Lung (tissue), 12 donors: Measurements from ENCODE around the gene RHBG. TPM values are rescaled to one million over a fixed set of nuclear protein-coding genes. Genes with fewer than 3 reads are reported as not detected.
"Not testable (repeated sequence)": the region's sequence is repeated elsewhere in the genome, so short reads cannot be mapped to it uniquely, and the experiment has no call there.

Experiments used
- ATAC-seq: fragments of 200-7000 bp; cut with Tn5 transposase; one replicate; pipeline ENCODE4 v1.9.1; 2020; ENCODE audit warnings: moderate number of reproducible peaks; ENCODE audit not compliant: insufficient read depth, low FRiP score
- DNase-seq, 3 donors: peaks; one replicate each; pipeline ENCODE4 v3.0.0-alpha.2; 2013 to 2017
- H3K27ac ChIP-seq, 2 donors: one replicate each; pipeline ENCODE4 v1.5.1; 2013; ENCODE audit warnings: mild to moderate bottlenecking in 2 of 2, moderate library complexity in 2 of 2, control low read depth in 1 of 2, inconsistent platforms in 1 of 2, low read depth in 1 of 2, low read length in 1 of 2
- H3K27me3 ChIP-seq, 3 donors: one replicate each; pipeline ENCODE4 v1.5.1; 2013; ENCODE audit warnings: low read length in 2 of 3; ENCODE audit not compliant: control insufficient read depth in 3 of 3, insufficient read depth in 3 of 3
- H3K36me3 ChIP-seq, 4 donors: one replicate each; pipeline ENCODE4 v1.5.1; 2013; ENCODE audit warnings: low read length in 4 of 4, mild to moderate bottlenecking in 1 of 4, moderate library complexity in 1 of 4; ENCODE audit not compliant: control insufficient read depth in 4 of 4, insufficient read depth in 4 of 4
- H3K4me1 ChIP-seq, 5 donors: one replicate each; pipeline ENCODE4 v1.5.1; 2013; ENCODE audit warnings: low read length in 5 of 5, mild to moderate bottlenecking in 2 of 5, moderate library complexity in 1 of 5; ENCODE audit not compliant: control insufficient read depth in 5 of 5, insufficient read depth in 5 of 5
- H3K4me3 ChIP-seq: one replicate; pipeline ENCODE4 v1.5.1; 2013; ENCODE audit warnings: mild to moderate bottlenecking, control low read depth, moderate library complexity
- H3K9ac ChIP-seq, 2 donors: one replicate each; pipeline ENCODE4 v1.5.1; 2013; ENCODE audit warnings: low read length in 2 of 2, control low read depth in 1 of 2; ENCODE audit not compliant: insufficient read depth in 1 of 2
- H3K9me3 ChIP-seq, 4 donors: one replicate each; pipeline ENCODE4 v1.5.1; 2013; ENCODE audit warnings: low read length in 3 of 4, mild to moderate bottlenecking in 1 of 4, moderate library complexity in 1 of 4; ENCODE audit not compliant: control insufficient read depth in 4 of 4, insufficient read depth in 3 of 4
- WGBS, 2 donors: extraction: QIAGEN DNeasy Blood & Tissue Kit; methylation state at CpG; one replicate each; pipeline ENCODE4 v1.1.7; 2013; 5-methylcytosine and 5-hydroxymethylcytosine counted together
- polyA plus RNA-seq, 2 donors: library from polyadenylated mRNA; stranded (reverse); fragments of 200-250 nt; gene quantifications; one replicate each; pipeline ENCODE4 v1.2.1, GENCODE V29; 2013
- total RNA-seq, 2 donors: library from RNA; depleted of rRNA in 1 of 2; stranded (reverse); fragments of >200 nt in 1 of 2; gene quantifications; one replicate each; pipeline ENCODE4 v1.2.1, GENCODE V29; 2014 to 2021
- TF ChIP-seq, protein P1 (sequence below): IDR thresholded peaks from 2 replicates; pipeline ENCODE4 v1.5.1; 2012; ENCODE audit warnings: mild to moderate bottlenecking; ENCODE audit errors: control extremely low read depth, extremely low read depth
- donor health status: control.
- donor health status: control.
- donor health status: Bipolar disorder and iron deficiency.
- donor health status: healthy.
- donor health status: DM: yes; HTN: yes; CAD: no.

Gene RHBG
- total and polyA plus RNA-seq, 4 donors, result 0.18 to 0.74 TPM; not detected in 2

DNA sequence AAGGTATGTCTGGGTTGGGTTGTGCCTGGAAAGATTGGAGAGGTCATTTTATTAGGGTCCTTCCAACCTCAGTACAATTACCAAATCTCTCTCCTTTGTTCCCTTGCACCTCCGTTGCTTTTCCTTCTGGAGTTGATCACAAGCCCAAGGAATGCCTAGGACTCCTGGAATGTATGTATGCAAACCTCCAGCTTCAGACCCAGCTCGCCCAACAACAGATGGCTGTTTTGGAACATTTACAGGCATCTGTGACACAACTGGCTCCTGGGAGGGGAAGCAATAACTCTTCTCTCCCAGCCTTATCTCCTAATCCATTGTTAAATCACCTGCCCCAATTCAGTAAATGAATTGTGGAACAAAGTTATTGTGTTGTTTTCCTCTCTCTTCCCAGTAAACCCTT is 22.4 kb upstream of the RHBG start:
- H3K4me3 ChIP-seq, result no peak overlapping the region
- H3K4me1 ChIP-seq, result no peaks in the 10 kb centered on the region
- TF ChIP-seq, protein P1, sequence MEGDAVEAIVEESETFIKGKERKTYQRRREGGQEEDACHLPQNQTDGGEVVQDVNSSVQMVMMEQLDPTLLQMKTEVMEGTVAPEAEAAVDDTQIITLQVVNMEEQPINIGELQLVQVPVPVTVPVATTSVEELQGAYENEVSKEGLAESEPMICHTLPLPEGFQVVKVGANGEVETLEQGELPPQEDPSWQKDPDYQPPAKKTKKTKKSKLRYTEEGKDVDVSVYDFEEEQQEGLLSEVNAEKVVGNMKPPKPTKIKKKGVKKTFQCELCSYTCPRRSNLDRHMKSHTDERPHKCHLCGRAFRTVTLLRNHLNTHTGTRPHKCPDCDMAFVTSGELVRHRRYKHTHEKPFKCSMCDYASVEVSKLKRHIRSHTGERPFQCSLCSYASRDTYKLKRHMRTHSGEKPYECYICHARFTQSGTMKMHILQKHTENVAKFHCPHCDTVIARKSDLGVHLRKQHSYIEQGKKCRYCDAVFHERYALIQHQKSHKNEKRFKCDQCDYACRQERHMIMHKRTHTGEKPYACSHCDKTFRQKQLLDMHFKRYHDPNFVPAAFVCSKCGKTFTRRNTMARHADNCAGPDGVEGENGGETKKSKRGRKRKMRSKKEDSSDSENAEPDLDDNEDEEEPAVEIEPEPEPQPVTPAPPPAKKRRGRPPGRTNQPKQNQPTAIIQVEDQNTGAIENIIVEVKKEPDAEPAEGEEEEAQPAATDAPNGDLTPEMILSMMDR, result no peak
- H3K27me3 ChIP-seq, result peaks cover 0 to 5% (median 3%) of the 10 kb centered on the region in 3 donors
- WGBS, 2 donors, result 58 to 89% methylated on average over 2 of the region's 2 CpGs
- H3K27ac ChIP-seq, result no peak overlapping the region
- H3K9ac ChIP-seq, result no peak overlapping the region
- H3K9me3 ChIP-seq, result no peaks in the 10 kb centered on the region
- DNase-seq (no peak), ATAC-seq (no peak)
- no peaks in the 10 kb centered on the region for H3K36me3 ChIP-seq

DNA sequence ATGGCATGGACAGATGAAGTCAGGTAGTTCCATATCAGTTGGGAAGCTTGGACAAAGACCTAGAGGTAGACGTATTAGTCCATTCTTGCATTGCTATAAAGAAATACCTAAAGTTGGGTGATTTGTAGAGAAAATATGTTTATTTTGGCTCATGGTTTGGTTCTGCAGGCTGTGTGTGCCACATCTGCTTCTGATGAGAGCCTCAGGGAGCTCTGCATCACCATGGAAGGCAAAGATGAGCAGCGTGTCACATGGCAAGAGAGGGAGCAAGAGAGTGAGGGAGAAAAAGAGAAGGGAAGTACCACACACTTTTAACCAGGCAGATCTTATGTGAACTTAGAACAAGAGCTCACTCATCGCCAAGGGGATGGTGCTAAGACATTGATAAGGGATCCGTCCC is 21.7 kb upstream of the RHBG start:
- no peak for ATAC-seq
- Histone ChIP-seq H3K4me3 (no peak overlapping the region), H3K27me3 (peaks cover 0 to 8% (median 3%) of the 10 kb centered on the region in 3 donors), H3K27ac (no peak overlapping the region), H3K4me1 (no peaks in the 10 kb centered on the region), H3K9ac (no peak overlapping the region), H3K9me3 (no peaks in the 10 kb centered on the region), H3K36me3 (no peaks in the 10 kb centered on the region)
- TF ChIP-seq, protein P1, result no peak
- WGBS, 2 donors, result 76 to 81% methylated on average over 4 of the region's 4 CpGs
- no peak for DNase-seq

DNA sequence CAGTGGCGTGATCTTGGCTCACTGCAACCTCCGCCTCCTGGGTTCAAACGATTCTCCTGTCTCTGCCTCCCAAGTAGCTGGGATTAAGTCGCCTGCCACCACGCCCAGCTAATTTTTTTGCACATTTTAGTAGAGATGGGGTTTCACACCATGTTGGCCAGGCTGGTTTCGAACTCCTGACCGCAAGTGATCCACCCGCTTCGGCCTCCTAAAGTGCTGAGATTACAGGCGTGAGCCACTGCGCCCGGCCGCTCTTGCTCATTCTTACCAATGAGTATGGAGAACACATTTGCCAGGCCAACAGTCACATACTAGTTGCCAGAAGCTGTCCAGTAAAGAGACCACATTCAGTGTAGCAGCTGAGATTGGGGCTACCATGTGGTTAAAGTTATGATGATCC is 16.5 kb upstream of the RHBG start:
- H3K27me3 ChIP-seq, H3K4me3 ChIP-seq, H3K9ac ChIP-seq, ATAC-seq, H3K4me1 ChIP-seq, DNase-seq, H3K27ac ChIP-seq, H3K9me3 ChIP-seq, H3K36me3 ChIP-seq: not testable (repeated sequence)
- 93 to 94% methylated on average over 13 of the region's 13 CpGs for WGBS, 2 donors

DNA sequence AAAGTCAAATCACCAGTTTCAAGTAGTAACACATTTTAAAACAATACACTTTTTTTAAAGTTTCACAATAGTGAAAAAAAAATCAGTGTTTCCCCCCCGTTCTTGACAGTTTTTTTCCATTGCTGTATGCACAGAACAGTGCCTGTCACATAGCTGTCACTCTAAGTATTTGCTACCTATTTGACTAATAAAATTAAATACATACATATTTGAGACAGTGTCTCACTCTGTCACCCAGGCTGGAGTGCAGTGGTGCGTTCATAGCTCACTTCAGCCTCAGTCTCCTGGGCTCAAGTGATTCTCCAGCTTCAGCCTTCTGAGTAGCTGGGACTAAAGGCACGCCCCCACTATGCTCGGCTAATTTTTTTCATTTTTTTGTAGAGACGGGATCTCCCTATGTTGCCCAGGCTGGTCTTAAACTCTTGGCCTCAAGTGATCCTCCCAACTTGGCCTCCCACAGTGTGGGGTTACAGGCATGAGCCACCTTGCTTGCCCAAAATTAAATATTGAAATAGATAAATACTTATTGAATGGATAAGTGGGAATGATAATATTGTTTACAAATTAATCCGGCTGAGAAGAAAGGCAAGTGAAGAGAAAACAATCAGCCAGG is 12.6 kb upstream of the RHBG start:
- H3K9me3 ChIP-seq, result no peaks in the 10 kb centered on the region
- H3K27me3 ChIP-seq, result peaks cover 0 to 11% (median 9%) of the 10 kb centered on the region in 3 donors
- ATAC-seq (no peak), DNase-seq (no peak)
- H3K36me3 ChIP-seq, result no peaks in the 10 kb centered on the region
- whole genome bisulfite sequencing, 2 donors, result 36 to 59% methylated on average over 6 of the region's 6 CpGs
- H3K4me3 ChIP-seq, result no peak overlapping the region
- no peak overlapping the region for H3K27ac ChIP-seq
- no peak overlapping the region for H3K9ac ChIP-seq
- TF ChIP-seq, protein P1, result no peak
- H3K4me1 ChIP-seq, result peaks cover 0 to 2% (median 0%) of the 10 kb centered on the region in 5 donors
